K562 (cell line): ENCODE data around the gene DDX23. TPM values are rescaled to one million over a fixed set of nuclear protein-coding genes. Genes with fewer than 3 reads are reported as not detected.

Experiments used
- ATAC-seq: fragments of 200-7000 bp; cut with Tn5 transposase; 3 replicates; pipeline ENCODE4 v1.9.1; 2020; ENCODE audit warnings: moderate library complexity
- BruUV-seq: library from RNA; stranded (reverse); fragments of 400-500 nt; replicated peaks from 2 replicates; lab custom pipeline; 2021; lab: Mats Ljungman, UMichigan
- CTCF ChIA-PET: fragments of 300-600 bp; formaldehyde crosslinking; extraction: SDS; loops from one replicate; lab custom pipeline; 2021; ENCODE audit warnings: low intra/inter-chr PET ratio; lab: Yijun Ruan, JAX
- POLR2A ChIA-PET: fragments of 300-600, 350-650 bp; sonication (Branson Sonifier 250); formaldehyde crosslinking; extraction: SDS; loops from one replicate; lab custom pipeline; 2021; ENCODE audit warnings: antibody characterized with exemption, inconsistent platforms; lab: Yijun Ruan, JAX
- DNase-seq, 4 experiments: peaks; one replicate each; pipeline versions ENCODE4 v3.0.0 to v3.0.0-alpha.2; 2011 to 2018; ENCODE audit warnings: low spot score in 3 of 4, mixed read lengths in 3 of 4; ENCODE audit errors: extremely low read depth in 1 of 4
- FAIRE-seq: peaks from 2 replicates; lab custom pipeline; 2011; peaks lifted over from hg19 to GRCh38; lab: Jason Lieb, UNC
- H2AFZ ChIP-seq: 2 replicates; pipeline ENCODE4 v1.6.0; 2011; ENCODE audit warnings: low read depth, low read length, control low read depth, inconsistent platforms
- H3K27ac ChIP-seq: fragments of 200-600 bp; 3 replicates; pipeline ENCODE4 v1.8.0; 2011; ENCODE audit warnings: low read depth, mild to moderate bottlenecking, control low read depth, inconsistent platforms, low read length, moderate library complexity, mixed read lengths; ENCODE audit errors: extremely low read depth
- H3K27me3 ChIP-seq, 2 experiments: fragments of 300-600 bp in 1 of 2; 2 replicates in 1 of 2; 3 replicates in 1 of 2; pipeline versions ENCODE4 v1.6.0 to v1.8.0; 2011; ENCODE audit warnings: inconsistent platforms in 2 of 2, low read length in 2 of 2, mild to moderate bottlenecking in 1 of 2, mixed read lengths in 1 of 2, moderate library complexity in 1 of 2; ENCODE audit not compliant: control insufficient read depth in 2 of 2, insufficient read depth in 2 of 2
- H3K36me3 ChIP-seq: fragments of 300-600 bp; 3 replicates; pipeline ENCODE4 v1.8.0; 2011; ENCODE audit warnings: mild to moderate bottlenecking, low read length, inconsistent platforms; ENCODE audit not compliant: control insufficient read depth, insufficient read depth
- H3K4me1 ChIP-seq, 2 experiments: fragments of 200-600 bp in 1 of 2; replicated peaks in 1 of 2; 2 replicates in 1 of 2; 3 replicates in 1 of 2; pipeline versions ENCODE4 v1.5.1 to v1.8.0; 2011; ENCODE audit warnings: inconsistent platforms in 2 of 2, low read length in 2 of 2, mild to moderate bottlenecking in 1 of 2, mixed read lengths in 1 of 2, moderate library complexity in 1 of 2; ENCODE audit not compliant: control insufficient read depth in 2 of 2, insufficient read depth in 2 of 2
- H3K4me2 ChIP-seq: 2 replicates; pipeline ENCODE4 v1.6.1; 2011; ENCODE audit warnings: low read length, control low read depth, inconsistent platforms, mixed read lengths; ENCODE audit not compliant: insufficient read depth
- H3K4me3 ChIP-seq: fragments of 200-600 bp; sonication (generic), shearing (Covaris generic); 2 replicates; pipeline ENCODE4 v1.5.1; 2016; ENCODE audit warnings: control low read depth, inconsistent platforms
- H3K79me2 ChIP-seq: fragments of 200-600 bp; 3 replicates; pipeline ENCODE4 v1.8.0; 2011; ENCODE audit warnings: low read length, inconsistent platforms; ENCODE audit not compliant: control insufficient read depth, insufficient read depth
- H3K9ac ChIP-seq, 2 experiments: 2 replicates each; pipeline versions ENCODE4 v1.6.0 to v1.6.1; 2011; ENCODE audit warnings: low read depth in 2 of 2, low read length in 2 of 2, control low read depth in 1 of 2, inconsistent platforms in 1 of 2, mild to moderate bottlenecking in 1 of 2, mixed read lengths in 1 of 2; ENCODE audit not compliant: insufficient read depth in 1 of 2
- H3K9me1 ChIP-seq: one replicate; pipeline ENCODE4 v1.6.0; 2011; ENCODE audit warnings: inconsistent platforms, mild to moderate bottlenecking, low read length, moderate library complexity; ENCODE audit not compliant: control insufficient read depth, insufficient read depth
- H3K9me3 ChIP-seq: replicated peaks from 2 replicates; pipeline ENCODE4 v1.5.1; 2011; ENCODE audit warnings: low read depth, low read length, inconsistent platforms; ENCODE audit not compliant: control insufficient read depth, insufficient read depth
- H4K20me1 ChIP-seq: replicated peaks from 2 replicates; pipeline ENCODE4 v1.6.1; 2011; ENCODE audit warnings: low read length, inconsistent platforms, mixed read lengths; ENCODE audit not compliant: control insufficient read depth, insufficient read depth
- CEBPB ChIP-seq: fragments of 450-650 bp; IDR thresholded peaks from 2 replicates; pipeline ENCODE4 v1.6.1; 2016; ENCODE audit warnings: missing genetic modification characterization, missing compliant biosample characterization
- GATA2 ChIP-seq: sonication (generic); formaldehyde crosslinking; IDR thresholded peaks from 2 replicates; pipeline ENCODE4 v1.4.0; 2020; ENCODE audit warnings: mild to moderate bottlenecking, missing genetic modification reagents
- KDM1A ChIP-seq, 2 experiments: fragments of 450-650 bp; IDR thresholded peaks; 2 replicates each; pipeline ENCODE4 v1.6.1; 2016; ENCODE audit warnings: mild to moderate bottlenecking in 2 of 2
- ZNF512 ChIP-seq: IDR thresholded peaks from 2 replicates; pipeline ENCODE4 v1.6.1; 2016; ENCODE audit warnings: missing genetic modification characterization, missing compliant biosample characterization
- WGBS: fragments of 100-300 bp; shearing (Covaris generic); methylation state at CpG from one replicate; pipeline ENCODE4 v1.1.6; 2016; ENCODE audit warnings: low coverage, mixed read lengths; ENCODE audit not compliant: insufficient coverage; ENCODE audit errors: missing lambda C conversion rate; 5-methylcytosine and 5-hydroxymethylcytosine counted together
- in situ Hi-C: fragments of 300-500 bp; cut with MboI; formaldehyde crosslinking; loops from 4 replicates; pipeline ENCODE4 v1.15.0; 2018; ENCODE audit warnings: inconsistent platforms, mixed read lengths
- intact Hi-C: fragments of 100-400 bp; cut with micrococcal nuclease; formaldehyde crosslinking; loops from 2 replicates; pipeline ENCODE4 v1.14.2; 2022
- polyA plus RNA-seq, 8 experiments: library from polyadenylated mRNA; depleted of rRNA in 4 of 8; stranded (reverse) in 5 of 8; unstranded in 3 of 8; fragments of >200 nt; fragmentation: Nextera tagmentation in 2 of 8; fragmentation: Illumina TruSeq in 1 of 8; extraction: Ambion mirVana in 2 of 8; extraction: Trizol in 1 of 8; gene quantifications; 2 replicates each; pipeline versions ENCODE4 v1.2.1 to v1.2.3, GENCODE V29; 2011 to 2014; ENCODE audit warnings: inconsistent platforms in 1 of 8, missing spikeins in 1 of 8
- total RNA-seq, 7 experiments: library from RNA; depleted of rRNA in 6 of 7; stranded (reverse); fragments of >200 nt in 6 of 7; fragmentation: Illumina TruSeq in 2 of 7; extraction: Trizol in 2 of 7; gene quantifications; 2 replicates each; pipeline versions ENCODE4 v1.2.1 to v1.2.3, GENCODE V29; 2011 to 2021; ENCODE audit warnings: low replicate concordance in 1 of 7

DDX23 gene
- total and polyA plus RNA-seq, 9 of the 15 experiments (the other 6 are each of a cell fraction or from before 2014, with no cell fraction given): 32.4 to 138 (median 104) TPM

GRCh38 chr12:48881686-48882314 is 29.8 kb upstream of the DDX23 start:
- no peaks in the 10 kb centered on the region for H4K20me1 ChIP-seq
- no peaks in the 10 kb centered on the region for H3K9me3 ChIP-seq
- intact Hi-C loops: no loop called here
- ATAC-seq: no peak
- DNase-seq: no peak
- 0 out of 2 replicates have a peak overlapping the region, but pooled peaks have one; percentile 25 for H2AFZ ChIP-seq
- WGBS: 9% methylated on average over 9 of the region's 9 CpGs
- H3K4me2 ChIP-seq: peak overlapping the region; percentile 30
- no peak overlapping the region for H3K9ac ChIP-seq
- TF ChIP-seq ZNF512 (tag) (no peak), CEBPB (peak; percentile 48), KDM1A (IDR thresholded peaks at IDR 0.05) (no peak), GATA2 (peak; percentile 33; the same call in 1 of the 2 replicates)
- H3K36me3 ChIP-seq: no peaks in the 10 kb centered on the region
- H3K4me1 ChIP-seq: peaks cover 9 to 13% of the 10 kb centered on the region in 2 experiments; a peak in 3 of 5 replicates
- H3K27ac ChIP-seq: no peak overlapping the region
- CTCF ChIA-PET: no interaction called here
- POLR2A ChIA-PET: interaction anchor here (0.5 to 1.2 kb wide), 3 partner anchors 28 to 112 kb away, joined by 3 to 4 read pairs (median 3); no protein-coding TSS in a partner anchor
- no peaks in the 10 kb centered on the region for H3K79me2 ChIP-seq
- no peaks in the 10 kb centered on the region for H3K9me1 ChIP-seq
- H3K4me3 ChIP-seq: no peak overlapping the region
- no peak for FAIRE-seq
- in situ Hi-C loops: no loop called here
- BruUV-seq: no TSS peak
- H3K27me3 ChIP-seq: peaks cover 3 to 4% of the 10 kb centered on the region in 2 experiments; a peak in 1 of 5 replicates
